ENCODE measurements around the gene RBFOX2.
"Not testable (repeated sequence)": the region's sequence is repeated elsewhere in the genome, so short reads cannot be mapped to it uniquely, and the experiment has no call there.

The RBFOX2 gene

GRCh38 chr22:35996596-35996995 is 32.0 kb downstream of the RBFOX2 start:
- TF ChIP-seq FOXP2 (optimal IDR thresholded peaks at IDR 0.05; ENCODE audit: control extremely low read depth, extremely low read length, insufficient read depth) (no peak), EZH2 (IDR thresholded peaks at IDR 0.05) (no peak), POLR2AphosphoS5 (IDR thresholded peaks at IDR 0.05; ENCODE audit: borderline replicate concordance, low read depth, low read length) (no peak)
- no peak overlapping the region for H3K4me3 ChIP-seq
- peaks cover 9% of the 10 kb centered on the region for H3K36me3 ChIP-seq (ENCODE audit: insufficient read depth, low read length)
- no peaks in the 10 kb centered on the region for H3K9me3 ChIP-seq (ENCODE audit: low read depth, low read length)
- H3K9ac ChIP-seq (ENCODE audit: insufficient read length), result no peak overlapping the region
- H3K27ac ChIP-seq, result peak overlapping the region; percentile 26; the same call in 1 of the 2 replicates
- DNase-seq (ENCODE audit: low read depth, low spot score), result no peak

GRCh38 chr22:35995772-35996171 is 32.9 kb downstream of the RBFOX2 start:
- TF ChIP-seq FOXP2 (optimal IDR thresholded peaks at IDR 0.05; ENCODE audit: control extremely low read depth, extremely low read length, insufficient read depth) (no peak), EZH2 (IDR thresholded peaks at IDR 0.05) (no peak), POLR2AphosphoS5 (IDR thresholded peaks at IDR 0.05; ENCODE audit: borderline replicate concordance, low read depth, low read length) (no peak)
- no peak overlapping the region for H3K9ac ChIP-seq (ENCODE audit: insufficient read length)
- no peaks in the 10 kb centered on the region for H3K9me3 ChIP-seq (ENCODE audit: low read depth, low read length)
- no peak overlapping the region for H3K4me3 ChIP-seq
- DNase-seq (ENCODE audit: low read depth, low spot score), result no peak
- peaks cover 9% of the 10 kb centered on the region for H3K36me3 ChIP-seq (ENCODE audit: insufficient read depth, low read length)
- H3K27ac ChIP-seq, result no peak overlapping the region; the same call in 1 of the 2 replicates

DNA sequence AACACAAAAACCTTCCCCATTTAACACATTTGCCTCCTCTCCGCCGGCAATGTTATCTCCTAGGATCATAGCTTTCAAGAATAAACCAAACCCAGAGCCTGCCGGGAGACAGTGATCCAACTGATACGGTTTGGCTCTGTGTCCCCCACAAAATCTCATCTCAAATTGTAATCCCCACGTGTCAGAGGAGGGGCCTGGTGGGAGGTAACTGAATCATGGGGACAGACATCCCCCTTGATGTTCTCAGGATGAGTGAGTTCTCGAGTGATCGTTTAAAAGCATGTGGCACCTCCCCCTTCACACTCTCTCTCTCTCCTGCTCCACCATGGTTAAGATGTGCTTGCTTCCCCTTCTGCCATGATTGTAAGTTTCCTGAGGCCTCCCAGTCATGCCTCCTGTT is 33.3 kb downstream of the RBFOX2 start:
- TF ChIP-seq POLR2AphosphoS5 (IDR thresholded peaks at IDR 0.05; ENCODE audit: borderline replicate concordance, low read depth, low read length) (no peak), FOXP2 (optimal IDR thresholded peaks at IDR 0.05; ENCODE audit: control extremely low read depth, extremely low read length, insufficient read depth) (no peak)
- Histone ChIP-seq H3K4me3 (no peak overlapping the region), H3K36me3 (ENCODE audit: insufficient read depth, low read length) (peaks cover 9% of the 10 kb centered on the region), H3K27ac (no peak overlapping the region; the same call in 1 of the 2 replicates), H3K9ac (ENCODE audit: insufficient read length) (no peak overlapping the region), H3K9me3 (ENCODE audit: low read depth, low read length) (no peaks in the 10 kb centered on the region)
- no peak for DNase-seq (ENCODE audit: low read depth, low spot score)

GRCh38 chr22:35993727-35994126 is 34.9 kb downstream of the RBFOX2 start:
- H3K9me3 ChIP-seq (ENCODE audit: low read depth, low read length); H3K27ac ChIP-seq; H3K4me3 ChIP-seq; H3K9ac ChIP-seq (ENCODE audit: insufficient read length); DNase-seq (ENCODE audit: low read depth, low spot score): not testable (repeated sequence)
- H3K36me3 ChIP-seq (ENCODE audit: insufficient read depth, low read length), result peaks cover 10% of the 10 kb centered on the region

- H3K9me3 ChIP-seq (ENCODE audit: low read depth, low read length), result no peaks in the 10 kb centered on the region
- H3K9ac ChIP-seq (ENCODE audit: insufficient read length), result no peak overlapping the region
- DNase-seq (ENCODE audit: low read depth, low spot score), result no peak
- H3K27ac ChIP-seq, result no peak overlapping the region
- TF ChIP-seq EZH2 (IDR thresholded peaks at IDR 0.05) (no peak), FOXP2 (optimal IDR thresholded peaks at IDR 0.05; ENCODE audit: control extremely low read depth, extremely low read length, insufficient read depth) (no peak), POLR2AphosphoS5 (IDR thresholded peaks at IDR 0.05; ENCODE audit: borderline replicate concordance, low read depth, low read length) (no peak)
- no peak overlapping the region for H3K4me3 ChIP-seq
- H3K36me3 ChIP-seq (ENCODE audit: insufficient read depth, low read length), result peaks cover 11% of the 10 kb centered on the region
Observed at GRCh38 chr22:35993048-35993714, 35.4 kb downstream of the RBFOX2 start.

GRCh38 chr22:35991168-35991567 is 37.5 kb downstream of the RBFOX2 start:
- Histone ChIP-seq H3K9me3 (ENCODE audit: low read depth, low read length) (no peaks in the 10 kb centered on the region), H3K27ac (no peak overlapping the region), H3K9ac (ENCODE audit: insufficient read length) (no peak overlapping the region), H3K4me3 (no peak overlapping the region), H3K36me3 (ENCODE audit: insufficient read depth, low read length) (peaks cover 11% of the 10 kb centered on the region)
- TF ChIP-seq FOXP2 (optimal IDR thresholded peaks at IDR 0.05; ENCODE audit: control extremely low read depth, extremely low read length, insufficient read depth), result no peak
- no peak for TF ChIP-seq EZH2 (IDR thresholded peaks at IDR 0.05)
- TF ChIP-seq POLR2AphosphoS5 (IDR thresholded peaks at IDR 0.05; ENCODE audit: borderline replicate concordance, low read depth, low read length), result no peak
- no peak for DNase-seq (ENCODE audit: low read depth, low spot score)

- TF ChIP-seq FOXP2 (optimal IDR thresholded peaks at IDR 0.05; ENCODE audit: control extremely low read depth, extremely low read length, insufficient read depth) (no peak), EZH2 (IDR thresholded peaks at IDR 0.05) (no peak), POLR2AphosphoS5 (IDR thresholded peaks at IDR 0.05; ENCODE audit: borderline replicate concordance, low read depth, low read length) (no peak)
- no peaks in the 10 kb centered on the region for H3K9me3 ChIP-seq (ENCODE audit: low read depth, low read length)
- peaks cover 5% of the 10 kb centered on the region; the same call in 1 of the 2 replicates for H3K36me3 ChIP-seq (ENCODE audit: insufficient read depth, low read length)
- peak overlapping the region; percentile 78; the same call in 1 of the 2 replicates for H3K27ac ChIP-seq
- DNase-seq (ENCODE audit: low read depth, low spot score), result no peak
- no peak overlapping the region for H3K9ac ChIP-seq (ENCODE audit: insufficient read length)
- no peak overlapping the region for H3K4me3 ChIP-seq
Observed at GRCh38 chr22:35988030-35988429, 40.6 kb downstream of the RBFOX2 start.

DNA sequence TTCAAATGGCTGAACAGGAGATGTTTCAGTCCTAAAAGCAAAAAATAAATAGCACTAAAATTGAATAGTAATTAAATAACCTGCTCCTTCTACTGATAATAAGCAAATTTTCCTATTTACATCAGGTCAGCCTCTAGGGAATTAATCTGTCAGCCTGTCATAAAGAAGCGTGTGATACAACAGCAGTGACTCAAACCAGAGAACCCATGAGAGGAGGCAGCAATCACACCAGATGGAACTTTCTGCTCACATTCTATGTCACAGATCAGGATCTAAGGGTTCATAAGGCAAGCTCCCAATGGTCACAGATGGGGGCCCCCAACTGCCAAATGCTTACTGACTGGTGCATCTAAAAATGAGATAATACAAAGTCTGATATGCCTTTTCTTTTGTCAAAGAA is 41.1 kb downstream of the RBFOX2 start:
- no peak overlapping the region for H3K9ac ChIP-seq (ENCODE audit: insufficient read length)
- peak overlapping the region; percentile 51 for H3K4me3 ChIP-seq
- no peaks in the 10 kb centered on the region for H3K9me3 ChIP-seq (ENCODE audit: low read depth, low read length)
- peaks cover 5% of the 10 kb centered on the region; the same call in 1 of the 2 replicates for H3K36me3 ChIP-seq (ENCODE audit: insufficient read depth, low read length)
- H3K27ac ChIP-seq, result peak overlapping the region; percentile 78
- no peak for DNase-seq (ENCODE audit: low read depth, low spot score)
- TF ChIP-seq EZH2 (IDR thresholded peaks at IDR 0.05) (no peak), POLR2AphosphoS5 (IDR thresholded peaks at IDR 0.05; ENCODE audit: borderline replicate concordance, low read depth, low read length) (no peak)

- H3K9me3 ChIP-seq (ENCODE audit: low read depth, low read length), result no peaks in the 10 kb centered on the region
- TF ChIP-seq EZH2 (IDR thresholded peaks at IDR 0.05) (no peak), FOXP2 (optimal IDR thresholded peaks at IDR 0.05; ENCODE audit: control extremely low read depth, extremely low read length, insufficient read depth) (peak; percentile 11)
- peak overlapping the region; percentile 51 for H3K4me3 ChIP-seq
- peaks cover 5% of the 10 kb centered on the region; the same call in 1 of the 2 replicates for H3K36me3 ChIP-seq (ENCODE audit: insufficient read depth, low read length)
- H3K27ac ChIP-seq, result peak overlapping the region; percentile 78
- DNase-seq (ENCODE audit: low read depth, low spot score), result no peak
- no peak overlapping the region for H3K9ac ChIP-seq (ENCODE audit: insufficient read length)
Observed at GRCh38 chr22:35986088-35986487, 42.5 kb downstream of the RBFOX2 start.

Data from SK-N-MC (cell line).